Thoracic aorta (tissue), 2 donors: ENCODE results near the gene ZNF319. TPM values are rescaled to one million over a fixed set of nuclear protein-coding genes. Genes with fewer than 3 reads are reported as not detected.

Source experiments
- ATAC-seq: fragments of 150-250 bp; one replicate; pipeline ENCODE4 v1.8.0; 2017; ENCODE audit warnings: low read depth; ENCODE audit not compliant: insufficient number of reproducible peaks, low FRiP score
- DNase-seq: peaks from one replicate; pipeline ENCODE4 v3.0.0-alpha.2; 2020; ENCODE audit warnings: low spot score
- H3K27ac ChIP-seq, 2 donors: fragments of 200-600 bp; sonication (generic); 1 replicate in 1 of 2; 2 replicates in 1 of 2; pipeline ENCODE4 v1.5.1; 2016; ENCODE audit warnings: mild to moderate bottlenecking in 2 of 2, moderate library complexity in 2 of 2
- H3K27me3 ChIP-seq: fragments of 200-600 bp; sonication (generic); replicated peaks from 2 replicates; pipeline ENCODE4 v1.6.0; 2016; ENCODE audit warnings: mild to moderate bottlenecking; ENCODE audit not compliant: insufficient read depth
- H3K36me3 ChIP-seq: fragments of 200-600 bp; sonication (generic); one replicate; pipeline ENCODE4 v1.5.1; 2016
- H3K4me1 ChIP-seq, 2 donors: fragments of 200-600 bp; sonication (generic); 1 replicate in 1 of 2; 2 replicates in 1 of 2; pipeline versions ENCODE4 v1.5.1 to v1.6.0; 2016; ENCODE audit warnings: low read depth in 2 of 2, mild to moderate bottlenecking in 1 of 2; ENCODE audit not compliant: control insufficient read depth in 1 of 2
- H3K4me3 ChIP-seq: fragments of 200-600 bp; sonication (generic); 2 replicates; pipeline ENCODE4 v1.5.1; 2016; ENCODE audit warnings: mild to moderate bottlenecking
- H3K9me3 ChIP-seq: fragments of 200-600 bp; sonication (generic); 2 replicates; pipeline ENCODE4 v1.5.1; 2016
- CTCF ChIP-seq: fragments of 200-600 bp; sonication (generic); IDR thresholded peaks from one replicate; pipeline ENCODE4 v1.5.1; 2019; ENCODE audit warnings: antibody characterized with exemption
- total RNA-seq, 2 donors: library from RNA; depleted of rRNA; stranded (reverse); fragments of >200 nt; gene quantifications; one replicate each; pipeline versions ENCODE4 v1.1.0 to v1.2.3, GENCODE V29; 2016

ZNF319 gene
- total RNA-seq, 2 donors from 2014 or later = 6.0 to 13.8 TPM

GRCh38 chr16:57956924-57957672 is 43.4 kb downstream of the ZNF319 start:
- Histone ChIP-seq H3K4me3 (no peak overlapping the region), H3K27me3 (no peaks in the 10 kb centered on the region), H3K4me1 (no peaks in the 10 kb centered on the region), H3K27ac (no peak overlapping the region), H3K9me3 (no peaks in the 10 kb centered on the region), H3K36me3 (no peaks in the 10 kb centered on the region)
- ATAC-seq (no peak), DNase-seq (no peak)
- TF ChIP-seq CTCF = no peak

- ATAC-seq = no peak
- Histone ChIP-seq H3K27me3 (no peaks in the 10 kb centered on the region), H3K4me1 (no peaks in the 10 kb centered on the region), H3K4me3 (no peak overlapping the region), H3K9me3 (no peaks in the 10 kb centered on the region), H3K27ac (no peak overlapping the region), H3K36me3 (no peaks in the 10 kb centered on the region)
- no peak for DNase-seq
- TF ChIP-seq CTCF = no peak
These were observed 44.1 kb downstream of the ZNF319 start for GRCh38 chr16:57956270-57956808.

- no peak overlapping the region for H3K4me3 ChIP-seq
- no peak for TF ChIP-seq CTCF
- ATAC-seq = no peak
These were observed 44.8 kb downstream of the ZNF319 start for GRCh38 chr16:57955572-57956188.

GRCh38 chr16:57953857-57954256 is 46.6 kb downstream of the ZNF319 start:
- ATAC-seq (no peak), DNase-seq (no peak)
- Histone ChIP-seq H3K36me3 (no peaks in the 10 kb centered on the region), H3K9me3 (no peaks in the 10 kb centered on the region), H3K4me3 (no peak overlapping the region), H3K27me3 (no peaks in the 10 kb centered on the region), H3K27ac (no peak overlapping the region), H3K4me1 (no peaks in the 10 kb centered on the region)
- no peak for TF ChIP-seq CTCF

More at GRCh38 chr16:57955572-57956188, 44.8 kb downstream of the ZNF319 start:
- Histone ChIP-seq H3K36me3 (no peaks in the 10 kb centered on the region), H3K27ac (no peak overlapping the region), H3K4me1 (no peaks in the 10 kb centered on the region), H3K9me3 (no peaks in the 10 kb centered on the region), H3K27me3 (no peaks in the 10 kb centered on the region)
- DNase-seq = no peak

GRCh38 chr16:57952909-57953308 is 47.6 kb downstream of the ZNF319 start:
- Histone ChIP-seq H3K27me3 (no peaks in the 10 kb centered on the region), H3K4me1 (no peaks in the 10 kb centered on the region), H3K4me3 (no peak overlapping the region), H3K36me3 (no peaks in the 10 kb centered on the region), H3K27ac (no peak overlapping the region), H3K9me3 (no peaks in the 10 kb centered on the region)
- DNase-seq (no peak), ATAC-seq (no peak)
- TF ChIP-seq CTCF = no peak
